ENCODE data around the gene BAZ2B. TPM values are rescaled to one million over a fixed set of nuclear protein-coding genes. Genes with fewer than 3 reads are reported as not detected.
A peak's percentile ranks its signal among the peaks of the same experiment; 100 is the strongest.

Gene BAZ2B
- total RNA-seq (10 to 100 TPM; 13.3 to 15.7 TPM), polyA plus RNA-seq (27.0 TPM)

- H3K4me3 ChIP-seq (ENCODE audit: low read length) = peak within 1 kb of the TSS; percentile 14
- H3K9me3 Mint-ChIP-seq = no peaks in the 10 kb centered on the region
- H3K4me3 Mint-ChIP-seq = peak within 1 kb of the TSS; percentile 78 to 95 (median 89)
- POLR2A ChIA-PET = no interaction called here
- DNase-seq = peak in 1 of 5 donors; percentile 10
- CTCF ChIA-PET = no interaction called here
- H3K27ac ChIP-seq (ENCODE audit: low read depth, low read length) = peak within 1 kb of the TSS; percentile 83
- H3K36me3 ChIP-seq (ENCODE audit: insufficient read depth, low read length) = no peaks in the 10 kb centered on the region
- peaks cover 7 to 34% of the 10 kb centered on the region in 2 donors for H3K27me3 Mint-ChIP-seq
- H3K4me1 Mint-ChIP-seq = peaks cover 5 to 15% (median 14%) of the 10 kb centered on the region in 3 donors
- peaks cover 0 to 2% (median 0%) of the 10 kb centered on the region in 3 donors for H3K36me3 Mint-ChIP-seq
- H3K27ac Mint-ChIP-seq = peak within 1 kb of the TSS in 6 of 8 donors; percentile 43 to 84 (median 72)
- H3K4me1 ChIP-seq (ENCODE audit: insufficient read depth, low read length) = no peaks in the 10 kb centered on the region
- H3K27me3 ChIP-seq (ENCODE audit: insufficient read depth, low read length, poor library complexity, severe bottlenecking) = peaks cover 4% of the 10 kb centered on the region
- no peaks in the 10 kb centered on the region for H3K9me3 ChIP-seq (ENCODE audit: low read length)
These were observed at the start of gene BAZ2B for GRCh38 chr2:159616286-159616701. BAZ2B (minus strand) TSS chr2:159616548; CDS start chr2:159478719, 137,829 bp downstream.

DNA sequence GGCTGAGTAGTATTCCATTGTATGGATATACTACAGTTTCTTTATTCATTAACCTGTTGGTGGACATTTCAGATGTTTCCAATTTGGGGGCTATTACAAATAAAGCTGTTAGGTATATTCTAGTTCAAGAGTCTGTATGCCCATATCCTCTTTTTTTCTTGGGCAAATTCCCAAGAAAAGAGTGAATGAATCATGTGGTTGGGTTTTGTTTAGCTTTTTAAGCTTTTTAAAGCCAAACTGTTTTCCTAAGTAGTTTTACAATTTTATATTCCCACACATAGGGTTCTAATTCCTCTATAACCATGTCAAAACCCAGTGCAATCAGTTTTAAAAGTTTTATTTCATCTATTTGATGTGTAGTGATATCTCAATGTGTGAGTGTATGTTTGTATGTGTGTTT, 44.9 kb upstream of the BAZ2B start:
- Mint-ChIP-seq H3K27ac (no peak overlapping the region), H3K4me3 (no peak overlapping the region), H3K9me3 (peaks cover 2 to 16% (median 14%) of the 10 kb centered on the region in 5 donors), H3K27me3 (no peaks in the 10 kb centered on the region), H3K36me3 (peaks cover 3 to 24% (median 4%) of the 10 kb centered on the region in 3 donors), H3K4me1 (no peaks in the 10 kb centered on the region)
- no peak overlapping the region for H3K27ac ChIP-seq (ENCODE audit: low read depth, low read length)
- no peaks in the 10 kb centered on the region for H3K36me3 ChIP-seq (ENCODE audit: insufficient read depth, low read length)
- ChIA-PET CTCF (no interaction called here), POLR2A (no interaction called here)
- DNase-seq = no peak
- no peaks in the 10 kb centered on the region for H3K27me3 ChIP-seq (ENCODE audit: insufficient read depth, low read length, poor library complexity, severe bottlenecking)
- H3K4me3 ChIP-seq (ENCODE audit: low read length) = no peak overlapping the region
- H3K9me3 ChIP-seq (ENCODE audit: low read length) = no peaks in the 10 kb centered on the region
- H3K4me1 ChIP-seq (ENCODE audit: insufficient read depth, low read length) = no peaks in the 10 kb centered on the region

GRCh38 chr2:159658881-159659873, 42.8 kb upstream of the BAZ2B start:
- Histone ChIP-seq H3K4me3 (ENCODE audit: low read length) (no peak overlapping the region), H3K27ac (ENCODE audit: low read depth, low read length) (no peak overlapping the region), H3K27me3 (ENCODE audit: insufficient read depth, low read length, poor library complexity, severe bottlenecking) (no peaks in the 10 kb centered on the region), H3K4me1 (ENCODE audit: insufficient read depth, low read length) (no peaks in the 10 kb centered on the region), H3K9me3 (ENCODE audit: low read length) (no peaks in the 10 kb centered on the region), H3K36me3 (ENCODE audit: insufficient read depth, low read length) (no peaks in the 10 kb centered on the region)
- H3K27ac Mint-ChIP-seq = no peak overlapping the region
- H3K4me3 Mint-ChIP-seq = no peak overlapping the region
- peaks cover 17 to 32% (median 23%) of the 10 kb centered on the region in 5 donors for H3K9me3 Mint-ChIP-seq
- ChIA-PET POLR2A (no interaction called here), CTCF (no interaction called here)
- H3K4me1 Mint-ChIP-seq = no peaks in the 10 kb centered on the region
- H3K27me3 Mint-ChIP-seq = no peaks in the 10 kb centered on the region
- peaks cover 0 to 39% (median 1%) of the 10 kb centered on the region in 3 donors for H3K36me3 Mint-ChIP-seq
- DNase-seq = no peak

DNA sequence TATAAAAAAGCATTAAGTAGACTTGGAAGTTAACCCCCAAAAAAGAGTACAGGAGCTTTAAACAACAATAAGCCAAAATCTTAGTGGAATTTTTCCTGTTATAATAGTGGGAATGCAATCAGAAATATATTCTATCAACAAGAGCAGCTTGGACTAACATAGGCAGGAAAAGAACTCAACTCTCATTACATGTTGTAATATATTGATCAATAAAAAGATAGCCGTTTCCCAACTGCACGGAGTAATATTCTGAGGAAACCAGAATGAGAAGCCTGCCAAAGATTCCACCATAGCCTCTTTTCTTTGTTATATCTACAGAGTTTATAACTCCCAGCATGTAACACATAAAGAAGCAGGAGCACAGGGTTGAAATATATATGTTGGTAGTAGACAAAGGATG, 37.6 kb upstream of the BAZ2B start:
- Histone ChIP-seq H3K27ac (ENCODE audit: low read depth, low read length) (no peak overlapping the region), H3K9me3 (ENCODE audit: low read length) (no peaks in the 10 kb centered on the region), H3K4me3 (ENCODE audit: low read length) (no peak overlapping the region), H3K4me1 (ENCODE audit: insufficient read depth, low read length) (no peaks in the 10 kb centered on the region), H3K36me3 (ENCODE audit: insufficient read depth, low read length) (no peaks in the 10 kb centered on the region), H3K27me3 (ENCODE audit: insufficient read depth, low read length, poor library complexity, severe bottlenecking) (no peaks in the 10 kb centered on the region)
- no peaks in the 10 kb centered on the region for H3K27me3 Mint-ChIP-seq
- H3K27ac Mint-ChIP-seq = no peak overlapping the region
- H3K9me3 Mint-ChIP-seq = peaks cover 17 to 33% (median 25%) of the 10 kb centered on the region in 5 donors
- H3K4me1 Mint-ChIP-seq = no peaks in the 10 kb centered on the region
- ChIA-PET POLR2A (no interaction called here), CTCF (no interaction called here)
- H3K4me3 Mint-ChIP-seq = no peak overlapping the region
- DNase-seq = no peak
- peaks cover 0 to 37% (median 0%) of the 10 kb centered on the region in 3 donors for H3K36me3 Mint-ChIP-seq

- Mint-ChIP-seq H3K9me3 (peaks cover 17 to 25% (median 18%) of the 10 kb centered on the region in 5 donors), H3K4me3 (no peak overlapping the region), H3K36me3 (peaks cover 0 to 25% (median 0%) of the 10 kb centered on the region in 3 donors), H3K4me1 (no peaks in the 10 kb centered on the region), H3K27me3 (peaks cover 0 to 1% of the 10 kb centered on the region in 2 donors), H3K27ac (no peak overlapping the region)
- POLR2A ChIA-PET = no interaction called here
- CTCF ChIA-PET = no interaction called here
- no peaks in the 10 kb centered on the region for H3K36me3 ChIP-seq (ENCODE audit: insufficient read depth, low read length)
- no peak for DNase-seq
- H3K4me3 ChIP-seq (ENCODE audit: low read length) = no peak overlapping the region
- H3K9me3 ChIP-seq (ENCODE audit: low read length) = no peaks in the 10 kb centered on the region
- H3K27me3 ChIP-seq (ENCODE audit: insufficient read depth, low read length, poor library complexity, severe bottlenecking) = no peaks in the 10 kb centered on the region
- H3K4me1 ChIP-seq (ENCODE audit: insufficient read depth, low read length) = no peaks in the 10 kb centered on the region
- H3K27ac ChIP-seq (ENCODE audit: low read depth, low read length) = no peak overlapping the region
These were observed 35.5 kb upstream of the BAZ2B start for GRCh38 chr2:159651884-159652283.

DNA sequence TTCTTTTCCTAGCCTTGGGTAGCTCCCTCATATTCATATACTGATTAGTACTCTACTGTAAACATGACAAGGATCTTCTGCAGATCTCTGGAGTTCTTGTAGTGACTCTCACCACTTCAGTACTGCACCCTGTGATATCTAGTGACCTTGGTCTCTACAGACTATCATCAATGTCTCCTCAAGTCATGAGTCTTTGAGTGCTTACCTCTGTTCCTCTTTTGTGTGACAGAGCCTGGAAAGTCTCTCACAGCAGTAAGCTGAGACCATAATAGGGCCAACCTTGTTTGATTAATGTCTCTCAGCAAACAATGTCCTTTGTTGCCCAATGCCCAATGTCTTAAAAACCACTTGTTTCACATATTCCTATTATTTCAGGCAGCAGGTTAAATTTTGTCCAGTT, 34.2 kb upstream of the BAZ2B start:
- Histone ChIP-seq H3K36me3 (ENCODE audit: insufficient read depth, low read length) (no peaks in the 10 kb centered on the region), H3K27me3 (ENCODE audit: insufficient read depth, low read length, poor library complexity, severe bottlenecking) (no peaks in the 10 kb centered on the region), H3K4me3 (ENCODE audit: low read length) (no peak overlapping the region), H3K4me1 (ENCODE audit: insufficient read depth, low read length) (no peaks in the 10 kb centered on the region), H3K27ac (ENCODE audit: low read depth, low read length) (no peak overlapping the region), H3K9me3 (ENCODE audit: low read length) (no peaks in the 10 kb centered on the region)
- DNase-seq = no peak
- POLR2A ChIA-PET = no interaction called here
- H3K36me3 Mint-ChIP-seq = peaks cover 0 to 23% (median 2%) of the 10 kb centered on the region in 3 donors
- CTCF ChIA-PET = no interaction called here
- peaks cover 0 to 1% of the 10 kb centered on the region in 2 donors for H3K27me3 Mint-ChIP-seq
- H3K4me3 Mint-ChIP-seq = no peak overlapping the region
- H3K9me3 Mint-ChIP-seq = peaks cover 9 to 19% (median 12%) of the 10 kb centered on the region in 5 donors
- peak overlapping the region in 1 of 8 donors; percentile 8 for H3K27ac Mint-ChIP-seq
- no peaks in the 10 kb centered on the region for H3K4me1 Mint-ChIP-seq

- DNase-seq = no peak
- Histone ChIP-seq H3K4me1 (ENCODE audit: insufficient read depth, low read length) (no peaks in the 10 kb centered on the region), H3K4me3 (ENCODE audit: low read length) (no peak overlapping the region), H3K27me3 (ENCODE audit: insufficient read depth, low read length, poor library complexity, severe bottlenecking) (no peaks in the 10 kb centered on the region), H3K36me3 (ENCODE audit: insufficient read depth, low read length) (no peaks in the 10 kb centered on the region), H3K9me3 (ENCODE audit: low read length) (no peaks in the 10 kb centered on the region), H3K27ac (ENCODE audit: low read depth, low read length) (no peak overlapping the region)
- H3K9me3 Mint-ChIP-seq = peaks cover 0 to 10% (median 7%) of the 10 kb centered on the region in 5 donors
- CTCF ChIA-PET = no interaction called here
- POLR2A ChIA-PET = no interaction called here
- peak overlapping the region in 1 of 8 donors; percentile 31 for H3K27ac Mint-ChIP-seq
- no peaks in the 10 kb centered on the region for H3K4me1 Mint-ChIP-seq
- H3K36me3 Mint-ChIP-seq = peaks cover 0 to 20% (median 2%) of the 10 kb centered on the region in 3 donors
- H3K4me3 Mint-ChIP-seq = no peak overlapping the region
- H3K27me3 Mint-ChIP-seq = peaks cover 0 to 1% of the 10 kb centered on the region in 2 donors
These were observed 32.3 kb upstream of the BAZ2B start for GRCh38 chr2:159648643-159649042.

DNA sequence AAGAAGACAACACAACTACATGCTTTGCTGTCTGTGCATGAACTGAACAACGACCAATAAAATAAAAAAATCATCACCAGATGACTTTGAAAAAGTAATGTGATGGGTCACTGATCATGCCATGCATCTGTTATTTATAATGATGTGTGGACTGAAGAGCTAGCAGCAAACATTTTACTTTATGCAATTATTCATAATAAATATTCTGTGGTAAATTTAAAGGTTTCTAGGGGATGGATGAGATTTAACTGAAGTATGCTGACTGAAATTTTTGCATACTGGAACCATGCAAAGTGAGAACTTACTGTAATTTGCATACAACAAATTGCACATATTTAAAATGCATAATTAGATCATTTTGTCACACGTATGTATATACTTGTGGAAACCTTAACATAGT, 31.3 kb upstream of the BAZ2B start:
- peaks cover 0 to 1% of the 10 kb centered on the region in 2 donors for H3K27me3 Mint-ChIP-seq
- no peak for DNase-seq
- Histone ChIP-seq H3K4me3 (ENCODE audit: low read length) (no peak overlapping the region), H3K27me3 (ENCODE audit: insufficient read depth, low read length, poor library complexity, severe bottlenecking) (no peaks in the 10 kb centered on the region), H3K36me3 (ENCODE audit: insufficient read depth, low read length) (no peaks in the 10 kb centered on the region), H3K9me3 (ENCODE audit: low read length) (no peaks in the 10 kb centered on the region), H3K4me1 (ENCODE audit: insufficient read depth, low read length) (no peaks in the 10 kb centered on the region), H3K27ac (ENCODE audit: low read depth, low read length) (no peak overlapping the region)
- no peaks in the 10 kb centered on the region for H3K4me1 Mint-ChIP-seq
- H3K4me3 Mint-ChIP-seq = no peak overlapping the region
- peaks cover 0 to 28% (median 4%) of the 10 kb centered on the region in 3 donors for H3K36me3 Mint-ChIP-seq
- ChIA-PET POLR2A (no interaction called here), CTCF (no interaction called here)
- no peak overlapping the region for H3K27ac Mint-ChIP-seq
- peaks cover 0 to 10% (median 7%) of the 10 kb centered on the region in 5 donors for H3K9me3 Mint-ChIP-seq

Data from CD8-positive, alpha-beta memory T cell (primary cell).